ENCODE measurements around the gene SKAP1. TPM values are rescaled to one million over a fixed set of nuclear protein-coding genes. Genes with fewer than 3 reads are reported as not detected.
"Not testable (repeated sequence)": the region's sequence is repeated elsewhere in the genome, so short reads cannot be mapped to it uniquely, and the experiment has no call there.

SKAP1 gene
- total RNA-seq, 1 donor from 2014 or later = not detected

- Histone ChIP-seq H3K4me3 (ENCODE audit: low read depth, low read length) (no peak overlapping the region), H3K36me3 (ENCODE audit: control insufficient read depth, insufficient read depth, low read length) (no peaks in the 10 kb centered on the region), H3K27me3 (ENCODE audit: control insufficient read depth, insufficient read depth, low read length) (no peaks in the 10 kb centered on the region)
- no peak for TF ChIP-seq CTCF (IDR thresholded peaks at IDR 0.05; ENCODE audit: insufficient read depth, low read length, severe bottlenecking)
- DNase-seq (ENCODE audit: low read depth) (no peak), FAIRE-seq (no peak)
Measured at GRCh38 chr17:48251950-48252349, 178.1 kb downstream of the SKAP1 start.

GRCh38 chr17:48250949-48251348, 179.1 kb downstream of the SKAP1 start:
- Histone ChIP-seq H3K36me3 (ENCODE audit: control insufficient read depth, insufficient read depth, low read length) (no peaks in the 10 kb centered on the region), H3K4me3 (ENCODE audit: low read depth, low read length) (no peak overlapping the region), H3K27me3 (ENCODE audit: control insufficient read depth, insufficient read depth, low read length) (no peaks in the 10 kb centered on the region)
- no peak for TF ChIP-seq CTCF (IDR thresholded peaks at IDR 0.05; ENCODE audit: insufficient read depth, low read length, severe bottlenecking)
- DNase-seq (ENCODE audit: low read depth) (no peak), FAIRE-seq (no peak)

GRCh38 chr17:48250059-48250458, 180.0 kb downstream of the SKAP1 start:
- not testable (repeated sequence) for H3K27me3 ChIP-seq (ENCODE audit: control insufficient read depth, insufficient read depth, low read length); H3K4me3 ChIP-seq (ENCODE audit: low read depth, low read length); H3K36me3 ChIP-seq (ENCODE audit: control insufficient read depth, insufficient read depth, low read length); FAIRE-seq; DNase-seq (ENCODE audit: low read depth)

GRCh38 chr17:48247603-48248002, 182.4 kb downstream of the SKAP1 start:
- no peaks in the 10 kb centered on the region for H3K36me3 ChIP-seq (ENCODE audit: control insufficient read depth, insufficient read depth, low read length)

GRCh38 chr17:48247038-48247437, 183.0 kb downstream of the SKAP1 start:
- no peaks in the 10 kb centered on the region for H3K27me3 ChIP-seq (ENCODE audit: control insufficient read depth, insufficient read depth, low read length)
- TF ChIP-seq CTCF (IDR thresholded peaks at IDR 0.05; ENCODE audit: insufficient read depth, low read length, severe bottlenecking) = no peak
- H3K4me3 ChIP-seq (ENCODE audit: low read depth, low read length) = no peak overlapping the region
- FAIRE-seq = no peak
- H3K36me3 ChIP-seq (ENCODE audit: control insufficient read depth, insufficient read depth, low read length) = no peaks in the 10 kb centered on the region
- no peak for DNase-seq (ENCODE audit: low read depth)

More at GRCh38 chr17:48247603-48248002, 182.4 kb downstream of the SKAP1 start:
- Histone ChIP-seq H3K4me3 (ENCODE audit: low read depth, low read length) (no peak overlapping the region), H3K27me3 (ENCODE audit: control insufficient read depth, insufficient read depth, low read length) (no peaks in the 10 kb centered on the region)
- no peak for DNase-seq (ENCODE audit: low read depth)
- no peak for FAIRE-seq
- no peak for TF ChIP-seq CTCF (IDR thresholded peaks at IDR 0.05; ENCODE audit: insufficient read depth, low read length, severe bottlenecking)

GRCh38 chr17:48246612-48247011, 183.4 kb downstream of the SKAP1 start:
- no peak for FAIRE-seq
- no peak for TF ChIP-seq CTCF (IDR thresholded peaks at IDR 0.05; ENCODE audit: insufficient read depth, low read length, severe bottlenecking)
- DNase-seq (ENCODE audit: low read depth) = peak; percentile 84
- Histone ChIP-seq H3K4me3 (ENCODE audit: low read depth, low read length) (no peak overlapping the region), H3K36me3 (ENCODE audit: control insufficient read depth, insufficient read depth, low read length) (no peaks in the 10 kb centered on the region), H3K27me3 (ENCODE audit: control insufficient read depth, insufficient read depth, low read length) (no peaks in the 10 kb centered on the region)

- not testable (repeated sequence) for FAIRE-seq; DNase-seq (ENCODE audit: low read depth); H3K27me3 ChIP-seq (ENCODE audit: control insufficient read depth, insufficient read depth, low read length); H3K36me3 ChIP-seq (ENCODE audit: control insufficient read depth, insufficient read depth, low read length); H3K4me3 ChIP-seq (ENCODE audit: low read depth, low read length)
Measured at GRCh38 chr17:48245465-48246033, 184.5 kb downstream of the SKAP1 start.

Data from bronchial epithelial cell (primary cell).